ENCODE data around the gene TRIM39. TPM values are rescaled to one million over a fixed set of nuclear protein-coding genes. Genes with fewer than 3 reads are reported as not detected.

TRIM39 gene
- polyA plus RNA-seq, 3 donors = 3.5 to 16.3 (median 3.6) TPM

DNA sequence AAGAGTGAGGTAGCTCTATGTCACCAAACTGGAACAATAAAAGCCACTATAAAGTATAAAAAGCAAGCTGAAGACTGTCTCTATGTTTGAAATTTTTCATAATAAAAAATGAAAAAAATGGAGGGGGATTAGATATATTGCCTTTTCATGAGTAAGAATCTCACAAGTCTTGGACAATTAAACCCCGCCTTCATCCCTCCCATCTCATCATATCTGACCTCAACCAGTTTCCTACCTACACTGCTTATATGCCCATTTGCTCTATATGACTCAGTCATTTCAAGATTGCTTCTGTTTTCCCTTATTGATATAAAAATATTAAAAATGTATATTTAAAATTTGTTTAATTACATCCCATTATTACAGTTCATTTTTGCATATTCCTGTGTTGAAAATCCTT lies 2.9 kb upstream of the TRIM39 start:
- Mint-ChIP-seq H3K27me3 (ENCODE audit: low read depth in 3 of 3) (no peaks in the 10 kb centered on the region), H3K4me1 (peaks cover 58% of the 10 kb centered on the region), H3K9me3 (no peaks in the 10 kb centered on the region), H3K36me3 (peaks cover 15 to 22% of the 10 kb centered on the region in 2 donors), H3K4me3 (no peak overlapping the region), H3K27ac (no peak overlapping the region)
- WGBS (ENCODE audit: insufficient coverage) = no CpG with 5 or more reads among the region's 1 CpG
- H3K36me3 ChIP-seq (replicated peaks in 1 of 2; ENCODE audit: control insufficient read depth in 1 of 2, insufficient read depth in 2 of 2, low read length in 2 of 2) = peaks cover 0 to 7% of the 10 kb centered on the region in 2 donors
- H2AFZ ChIP-seq (ENCODE audit: insufficient read depth, low read depth, low read length, poor library complexity, severe bottlenecking) = no peak overlapping the region
- no peak overlapping the region for H3K4me3 ChIP-seq (replicated peaks in 1 of 3; ENCODE audit: low read depth in 2 of 3, low read length in 3 of 3)
- no peak overlapping the region for H3K27ac ChIP-seq (ENCODE audit: low read depth in 1 of 2, low read length in 2 of 2)
- no peaks in the 10 kb centered on the region for H3K27me3 ChIP-seq (ENCODE audit: control insufficient read depth in 2 of 2, insufficient read depth in 2 of 2, low read length in 2 of 2)
- intact Hi-C loops (cut with micrococcal nuclease) = loop anchor here in 1 of 2 donors (10.0 kb wide), 1 partner anchor 259 kb away; the partner anchor contains the start of genes POLR1H and PPP1R11
- peaks cover 22 to 29% of the 10 kb centered on the region in 2 donors for H3K4me1 ChIP-seq (ENCODE audit: control insufficient read depth in 1 of 2, insufficient read depth in 2 of 2, low read length in 2 of 2)
- no peak for DNase-seq
- no peak overlapping the region for H3K9ac ChIP-seq (ENCODE audit: insufficient read depth, low read length, poor library complexity, severe bottlenecking)
- H3K79me2 ChIP-seq (ENCODE audit: insufficient read depth, low read length) = peaks cover 73% of the 10 kb centered on the region
- no peak for TF ChIP-seq CTCF (IDR thresholded peaks at IDR 0.05)
- peaks cover 56% of the 10 kb centered on the region for H4K20me1 ChIP-seq (ENCODE audit: insufficient read depth, low read length)
- no peaks in the 10 kb centered on the region for H3K9me3 ChIP-seq (replicated peaks in 1 of 2; ENCODE audit: control insufficient read depth in 1 of 2, insufficient read depth in 1 of 2, low read length in 2 of 2)
- no peak overlapping the region for H3K4me2 ChIP-seq (replicated peaks; ENCODE audit: extremely low read depth, low read length, poor library complexity, severe bottlenecking)

DNA sequence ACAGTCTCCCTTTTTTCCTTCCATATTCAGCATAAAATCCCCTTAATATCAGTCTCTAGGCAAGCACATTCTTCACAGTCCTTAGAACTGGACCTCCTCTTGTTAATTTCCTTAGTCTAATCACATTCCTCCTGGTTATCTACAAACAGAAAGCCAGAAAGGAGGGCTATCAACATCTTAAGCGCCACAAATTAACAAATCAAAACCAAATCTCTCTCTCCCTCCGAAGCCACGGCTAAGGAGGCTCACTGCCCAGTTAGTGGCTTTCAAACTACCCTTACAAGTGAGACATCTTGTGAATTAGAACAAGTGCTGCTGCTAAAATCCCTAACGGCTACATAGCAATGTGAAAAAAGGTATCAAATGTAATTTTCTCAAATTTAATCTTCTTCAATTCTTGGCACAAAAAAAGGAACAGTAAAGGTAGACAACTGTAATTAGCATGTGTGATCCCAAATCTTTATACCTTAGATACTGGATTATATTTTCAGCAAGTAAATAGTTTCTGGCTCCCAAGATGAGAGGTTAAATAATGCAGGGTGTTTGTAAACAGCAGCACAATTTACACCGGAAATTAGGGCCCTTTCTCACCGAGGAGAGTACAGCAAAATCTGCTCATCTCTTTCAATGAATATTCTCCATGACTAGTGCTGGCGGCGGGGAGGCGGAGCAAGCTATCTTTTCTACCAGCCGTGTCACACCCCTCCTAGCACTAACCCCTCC lies 1.4 kb upstream of the TRIM39 start:
- Histone ChIP-seq H3K9me3 (replicated peaks in 1 of 2; ENCODE audit: control insufficient read depth in 1 of 2, insufficient read depth in 1 of 2, low read length in 2 of 2) (no peaks in the 10 kb centered on the region), H3K4me1 (ENCODE audit: control insufficient read depth in 1 of 2, insufficient read depth in 2 of 2, low read length in 2 of 2) (peaks cover 22 to 29% of the 10 kb centered on the region in 2 donors), H3K4me3 (replicated peaks in 1 of 3; ENCODE audit: low read depth in 2 of 3, low read length in 3 of 3) (peak overlapping the region; percentile 78 to 89 (median 82)), H3K4me2 (replicated peaks; ENCODE audit: extremely low read depth, low read length, poor library complexity, severe bottlenecking) (peak overlapping the region; percentile 77), H2AFZ (ENCODE audit: insufficient read depth, low read depth, low read length, poor library complexity, severe bottlenecking) (peak overlapping the region; percentile 88), H3K27ac (ENCODE audit: low read depth in 1 of 2, low read length in 2 of 2) (peak overlapping the region; percentile 86 to 94), H4K20me1 (ENCODE audit: insufficient read depth, low read length) (peaks cover 42% of the 10 kb centered on the region), H3K79me2 (ENCODE audit: insufficient read depth, low read length) (peaks cover 58% of the 10 kb centered on the region), H3K27me3 (ENCODE audit: control insufficient read depth in 2 of 2, insufficient read depth in 2 of 2, low read length in 2 of 2) (no peaks in the 10 kb centered on the region), H3K36me3 (replicated peaks in 1 of 2; ENCODE audit: control insufficient read depth in 1 of 2, insufficient read depth in 2 of 2, low read length in 2 of 2) (peaks cover 11 to 13% of the 10 kb centered on the region in 2 donors), H3K9ac (ENCODE audit: insufficient read depth, low read length, poor library complexity, severe bottlenecking) (peak overlapping the region; percentile 93)
- peak overlapping the region; percentile 92 to 96 for H3K4me3 Mint-ChIP-seq
- H3K36me3 Mint-ChIP-seq = peaks cover 19 to 26% of the 10 kb centered on the region in 2 donors
- intact Hi-C loops (cut with micrococcal nuclease) = loop anchor here (5.0 to 10.0 kb wide), 3 partner anchors 68 to 261 kb away; partner anchors contain the start of genes TRIM26 (in 2 of the 2), POLR1H (in 1 of the 2) and PPP1R11 (in 1 of the 2)
- H3K27me3 Mint-ChIP-seq (ENCODE audit: low read depth in 3 of 3) = no peaks in the 10 kb centered on the region
- DNase-seq = peak in 1 of 3 donors; percentile 12
- no peaks in the 10 kb centered on the region for H3K9me3 Mint-ChIP-seq
- H3K27ac Mint-ChIP-seq = peak overlapping the region; percentile 96 to 99 (median 99)
- no peak for TF ChIP-seq CTCF (IDR thresholded peaks at IDR 0.05)
- WGBS (ENCODE audit: insufficient coverage) = no CpG with 5 or more reads among the region's 10 CpGs
- H3K4me1 Mint-ChIP-seq = peaks cover 55% of the 10 kb centered on the region
